Adrenal gland (tissue), 5 donors: ENCODE measurements around the gene CDK17.

Source experiments
- POLR2A ChIP-seq, 2 donors: fragments of 450-650 bp; IDR thresholded peaks; one replicate each; pipeline ENCODE4 v1.6.1; 2017; ENCODE audit warnings: antibody characterized with exemption in 2 of 2, mild to moderate bottlenecking in 2 of 2, moderate library complexity in 1 of 2
- TF ChIP-seq, protein P1 (sequence below), 6 experiments: fragments of 450-650 bp in 4 of 6; fragments of 200-600 bp in 2 of 6; sonication (generic) in 1 of 6; IDR thresholded peaks; 1 replicate in 5 of 6; 2 replicates in 1 of 6; pipeline versions ENCODE4 v1.5.1 to v1.8.0; 2016 to 2021; ENCODE audit warnings: antibody characterized with exemption in 6 of 6, mild to moderate bottlenecking in 2 of 6, moderate library complexity in 1 of 6
- donor health status: DM: no; HTN: no; CAD: no.

DNA sequence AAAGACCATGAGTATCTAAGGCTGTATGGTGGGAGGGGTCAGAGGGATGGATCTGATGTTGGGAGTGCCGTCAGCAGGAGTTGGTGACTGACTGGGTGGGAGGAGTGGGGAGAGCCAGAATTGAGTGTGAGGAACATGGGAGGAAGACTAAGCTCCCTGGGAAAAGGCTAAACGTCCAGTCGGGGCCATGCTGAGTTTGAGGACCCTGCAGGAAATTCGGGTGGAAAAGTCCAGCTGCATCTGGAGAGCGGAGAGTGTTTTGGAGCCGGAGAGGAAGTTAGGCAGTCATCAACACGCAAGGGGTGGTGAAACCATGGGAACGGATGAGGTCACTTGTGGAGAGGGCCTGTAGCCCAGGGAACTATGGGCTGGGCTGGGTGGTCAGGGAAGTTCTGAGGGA lies 145.2 kb downstream of the CDK17 start:
- TF ChIP-seq, protein P1, sequence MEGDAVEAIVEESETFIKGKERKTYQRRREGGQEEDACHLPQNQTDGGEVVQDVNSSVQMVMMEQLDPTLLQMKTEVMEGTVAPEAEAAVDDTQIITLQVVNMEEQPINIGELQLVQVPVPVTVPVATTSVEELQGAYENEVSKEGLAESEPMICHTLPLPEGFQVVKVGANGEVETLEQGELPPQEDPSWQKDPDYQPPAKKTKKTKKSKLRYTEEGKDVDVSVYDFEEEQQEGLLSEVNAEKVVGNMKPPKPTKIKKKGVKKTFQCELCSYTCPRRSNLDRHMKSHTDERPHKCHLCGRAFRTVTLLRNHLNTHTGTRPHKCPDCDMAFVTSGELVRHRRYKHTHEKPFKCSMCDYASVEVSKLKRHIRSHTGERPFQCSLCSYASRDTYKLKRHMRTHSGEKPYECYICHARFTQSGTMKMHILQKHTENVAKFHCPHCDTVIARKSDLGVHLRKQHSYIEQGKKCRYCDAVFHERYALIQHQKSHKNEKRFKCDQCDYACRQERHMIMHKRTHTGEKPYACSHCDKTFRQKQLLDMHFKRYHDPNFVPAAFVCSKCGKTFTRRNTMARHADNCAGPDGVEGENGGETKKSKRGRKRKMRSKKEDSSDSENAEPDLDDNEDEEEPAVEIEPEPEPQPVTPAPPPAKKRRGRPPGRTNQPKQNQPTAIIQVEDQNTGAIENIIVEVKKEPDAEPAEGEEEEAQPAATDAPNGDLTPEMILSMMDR (IDR thresholded peaks at IDR 0.05), result no peak
- TF ChIP-seq POLR2A (IDR thresholded peaks at IDR 0.05), result no peak
